Epithelial cell of esophagus (primary cell): Measurements from ENCODE around the gene ATP1A4.

Experiments used
- DNase-seq: peaks from one replicate; pipeline ENCODE4 v3.0.0; 2010; ENCODE audit warnings: low read depth
- H3K4me3 ChIP-seq: 2 replicates; pipeline ENCODE4 v1.5.1; 2011; ENCODE audit warnings: mild to moderate bottlenecking, low read length, control low read depth
- CTCF ChIP-seq: IDR thresholded peaks from 2 replicates; pipeline ENCODE4 v1.5.1; 2011; ENCODE audit warnings: low read depth, mild to moderate bottlenecking, low read length, control low read depth, inconsistent platforms; ENCODE audit not compliant: insufficient read depth; ENCODE audit errors: missing control alignments

The ATP1A4 gene

GRCh38 chr1:160217481-160218051, 66.2 kb downstream of the ATP1A4 start:
- H3K4me3 ChIP-seq: no peak overlapping the region
- TF ChIP-seq CTCF: no peak
- peak; percentile 89 for DNase-seq

GRCh38 chr1:160219062-160219929, 67.9 kb downstream of the ATP1A4 start:
- peak; percentile 84 for DNase-seq
- peak; percentile 69 for TF ChIP-seq CTCF
- H3K4me3 ChIP-seq: no peak overlapping the region

- no peak overlapping the region for H3K4me3 ChIP-seq
- DNase-seq: no peak
- no peak for TF ChIP-seq CTCF
These were observed 68.9 kb downstream of the ATP1A4 start for GRCh38 chr1:160220301-160220700.

GRCh38 chr1:160221089-160221488, 69.7 kb downstream of the ATP1A4 start:
- TF ChIP-seq CTCF: no peak
- DNase-seq: no peak
- no peak overlapping the region for H3K4me3 ChIP-seq

- H3K4me3 ChIP-seq: no peak overlapping the region
- no peak for DNase-seq
- TF ChIP-seq CTCF: no peak
These were observed 71.1 kb downstream of the ATP1A4 start for GRCh38 chr1:160222546-160222945.

- no peak overlapping the region for H3K4me3 ChIP-seq
- TF ChIP-seq CTCF: no peak
- peak; percentile 68 for DNase-seq
These were observed 73.2 kb downstream of the ATP1A4 start for GRCh38 chr1:160224606-160225005.
